CD4-positive, alpha-beta T cell treated with Interleukin-21 for 1 hour (primary cell): ENCODE results near the gene EML1.

Source experiments
- DNase-seq: peaks from one replicate; pipeline ENCODE4 v3.0.0-alpha.2; 2020

The EML1 gene

GRCh38 chr14:99909513-99910064 is 116.4 kb downstream of the EML1 start:
- DNase-seq = no peak

- no peak for DNase-seq
Observed at GRCh38 chr14:99910337-99911309, 117.4 kb downstream of the EML1 start.

- DNase-seq = no peak
Observed at GRCh38 chr14:99915305-99916090, 122.3 kb downstream of the EML1 start.

- no peak for DNase-seq
Observed at GRCh38 chr14:99916091-99916383, 122.8 kb downstream of the EML1 start.

GRCh38 chr14:99918781-99919180 is 125.6 kb downstream of the EML1 start:
- DNase-seq = no peak

- no peak for DNase-seq
Observed at GRCh38 chr14:99921425-99921824, 128.2 kb downstream of the EML1 start.

GRCh38 chr14:99924379-99924778 is 131.2 kb downstream of the EML1 start:
- DNase-seq = no peak

- no peak for DNase-seq
Observed at GRCh38 chr14:99925471-99925870, 132.3 kb downstream of the EML1 start.

- no peak for DNase-seq
Observed at GRCh38 chr14:99928963-99929362, 135.8 kb downstream of the EML1 start.

- no peak for DNase-seq
Observed at GRCh38 chr14:99929601-99930000, 136.4 kb downstream of the EML1 start.

GRCh38 chr14:99930420-99931274 is 137.4 kb downstream of the EML1 start:
- no peak for DNase-seq

GRCh38 chr14:99931308-99931707 is 138.1 kb downstream of the EML1 start:
- no peak for DNase-seq

- no peak for DNase-seq
Observed at GRCh38 chr14:99936056-99936455, 142.8 kb downstream of the EML1 start.

GRCh38 chr14:99936738-99937474 is 143.7 kb downstream of the EML1 start:
- DNase-seq = no peak

- DNase-seq = no peak
Observed at GRCh38 chr14:99937475-99938244, 144.4 kb downstream of the EML1 start.

- DNase-seq = no peak
Observed at GRCh38 chr14:99938376-99938775, 145.2 kb downstream of the EML1 start.

GRCh38 chr14:99938896-99939295 is 145.7 kb downstream of the EML1 start:
- DNase-seq = no peak

- no peak for DNase-seq
Observed at GRCh38 chr14:99939421-99939820, 146.2 kb downstream of the EML1 start.

- no peak for DNase-seq
Observed at GRCh38 chr14:99940064-99940463, 146.9 kb downstream of the EML1 start.

- no peak for DNase-seq
Observed at GRCh38 chr14:99941211-99941610, 148.0 kb downstream of the EML1 start.

- DNase-seq = no peak
Observed at GRCh38 chr14:99943620-99944019, 150.4 kb downstream of the EML1 start.
